Adrenal gland (tissue), 5 donors: Measurements from ENCODE around the gene ADAMTS20.

Experiments used
- CTCF ChIP-seq, 6 experiments: fragments of 450-650 bp in 4 of 6; fragments of 200-600 bp in 2 of 6; sonication (generic) in 1 of 6; IDR thresholded peaks; 1 replicate in 5 of 6; 2 replicates in 1 of 6; pipeline versions ENCODE4 v1.5.1 to v1.8.0; 2016 to 2021; ENCODE audit warnings: antibody characterized with exemption in 6 of 6, mild to moderate bottlenecking in 2 of 6, moderate library complexity in 1 of 6
- POLR2A ChIP-seq, 2 donors: fragments of 450-650 bp; IDR thresholded peaks; one replicate each; pipeline ENCODE4 v1.6.1; 2017; ENCODE audit warnings: antibody characterized with exemption in 2 of 2, mild to moderate bottlenecking in 2 of 2, moderate library complexity in 1 of 2
- donor health status: DM: no; HTN: no; CAD: no.

DNA sequence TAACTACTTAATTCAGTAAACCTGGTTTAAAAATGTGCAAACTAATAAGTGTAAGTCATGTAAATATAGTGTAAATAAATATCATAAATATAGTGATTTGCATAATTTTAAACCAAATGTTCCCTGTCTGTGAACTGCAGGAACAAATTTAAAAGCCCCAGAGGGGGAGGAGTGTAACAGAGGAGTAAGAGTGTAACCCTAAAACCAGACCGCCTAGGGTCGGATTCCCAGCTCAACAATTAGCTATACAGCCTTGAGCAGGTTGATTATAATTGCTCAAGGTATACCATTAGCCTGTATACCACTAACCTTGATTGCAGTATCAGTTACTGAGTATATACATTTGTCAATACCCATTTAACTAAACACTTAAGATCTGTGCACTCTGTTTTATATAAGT is 218.4 kb downstream of the ADAMTS20 start:
- TF ChIP-seq CTCF (IDR thresholded peaks at IDR 0.05) (no peak), POLR2A (IDR thresholded peaks at IDR 0.05) (no peak)
